ENCODE results near the gene ARRDC2. TPM values are rescaled to one million over a fixed set of nuclear protein-coding genes. Genes with fewer than 3 reads are reported as not detected.

Gene ARRDC2
- total and polyA plus RNA-seq, 2 donors (not counting 1 experiment from before 2014, with no cell fraction given): 131 to 639 TPM

DNA sequence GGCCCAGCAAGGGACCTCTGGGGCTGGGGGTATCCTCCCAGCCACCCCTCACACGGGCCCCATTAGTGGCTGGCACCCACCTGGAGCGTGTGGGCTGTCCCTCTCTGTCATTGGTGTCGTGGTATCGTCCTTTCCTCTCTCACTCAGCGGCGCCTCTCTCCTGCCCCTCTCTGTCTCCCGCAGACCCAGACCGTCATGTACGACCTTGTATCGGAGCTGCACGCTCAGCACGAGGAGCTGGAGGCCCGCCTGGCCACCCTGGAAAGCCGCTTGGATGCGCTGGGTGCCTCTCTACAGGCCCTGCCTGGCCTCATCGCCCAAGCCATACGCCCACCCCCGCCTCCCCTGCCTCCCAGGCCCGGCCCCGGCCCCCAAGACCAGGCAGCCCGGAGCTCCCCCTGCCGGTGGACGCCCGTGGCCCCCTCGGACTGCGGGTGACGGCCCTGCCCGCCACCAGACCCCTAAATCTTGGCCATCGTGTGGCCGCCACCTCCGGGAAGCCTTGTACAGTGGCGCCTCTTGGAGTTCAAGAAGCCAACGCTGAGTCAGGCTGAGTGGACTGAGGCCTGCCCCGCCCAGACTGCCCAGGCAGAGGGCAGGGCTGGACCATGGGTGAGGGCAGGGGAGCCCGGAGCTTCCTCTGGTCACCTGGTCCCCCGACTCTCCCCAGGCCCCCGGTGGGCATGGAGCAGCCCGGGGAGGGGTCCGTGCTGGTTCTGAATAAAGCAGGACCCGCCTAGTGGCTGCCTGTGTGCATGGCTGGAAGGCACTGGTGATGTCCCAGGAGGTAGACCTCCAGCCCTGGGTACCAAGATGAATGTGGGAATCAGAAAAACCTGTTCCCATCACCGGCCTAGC lies 9.8 kb upstream of the ARRDC2 start:
- H3K4me2 ChIP-seq (replicated peaks; ENCODE audit: low read depth, low read length, poor library complexity, severe bottlenecking): no peak overlapping the region
- H3K4me3 ChIP-seq (ENCODE audit: control extremely low read depth in 1 of 5, extremely low read depth in 1 of 5, insufficient read depth in 1 of 5, low read depth in 2 of 5, low read length in 4 of 5): no peak overlapping the region
- H3K9ac ChIP-seq (ENCODE audit: low read length): no peak overlapping the region
- no peak overlapping the region for H2AFZ ChIP-seq (ENCODE audit: insufficient read depth, low read depth, low read length, poor library complexity, severe bottlenecking)
- Mint-ChIP-seq H3K27ac (peak overlapping the region; percentile 10), H3K4me1 (peaks cover 30% of the 10 kb centered on the region), H3K4me3 (no peak overlapping the region), H3K27me3 (no peaks in the 10 kb centered on the region), H3K9me3 (ENCODE audit: insufficient read depth) (no peaks in the 10 kb centered on the region)
- ATAC-seq (ENCODE audit: low read depth) (no peak), DNase-seq (peak; percentile 46)
- H3K27ac ChIP-seq (ENCODE audit: low read length in 2 of 2): no peak overlapping the region
- intact Hi-C loops (cut with micrococcal nuclease): loop anchor here (1.0 kb wide), 2 partner anchors 52 to 139 kb away; partner anchors contain the start of gene RPL18A
- H3K27me3 ChIP-seq (replicated peaks in 1 of 4; ENCODE audit: control extremely low read depth in 1 of 4, control insufficient read depth in 3 of 4, insufficient read depth in 4 of 4, low read length in 3 of 4): no peaks in the 10 kb centered on the region
- H4K20me1 ChIP-seq (ENCODE audit: control insufficient read depth, insufficient read depth, low read length, poor library complexity, severe bottlenecking): peaks cover 6% of the 10 kb centered on the region
- WGBS (ENCODE audit: insufficient coverage): 73% methylated on average over 39 of the region's 41 CpGs
- peaks cover 0 to 5% of the 10 kb centered on the region in 2 experiments for H3K36me3 ChIP-seq (replicated peaks in 1 of 2; ENCODE audit: control extremely low read depth in 1 of 2, control insufficient read depth in 1 of 2, extremely low read depth in 1 of 2, insufficient read depth in 2 of 2, low read length in 1 of 2)
- H3K9me3 ChIP-seq (ENCODE audit: control extremely low read depth in 1 of 3, control insufficient read depth in 2 of 3, insufficient read depth in 1 of 3, low read length in 2 of 3): no peaks in the 10 kb centered on the region
- CTCF ChIA-PET: interaction anchor here (0.7 to 23.7 kb wide), 12 partner anchors 19 to 246 kb away, joined by 3 to 346 read pairs (median 4); partner anchors contain the start of genes CCDC124 and RPL18A
- peaks cover 21 to 36% of the 10 kb centered on the region in 2 donors for H3K4me1 ChIP-seq (ENCODE audit: control insufficient read depth in 2 of 2, insufficient read depth in 2 of 2, low read length in 2 of 2)
- TF ChIP-seq, protein P1, sequence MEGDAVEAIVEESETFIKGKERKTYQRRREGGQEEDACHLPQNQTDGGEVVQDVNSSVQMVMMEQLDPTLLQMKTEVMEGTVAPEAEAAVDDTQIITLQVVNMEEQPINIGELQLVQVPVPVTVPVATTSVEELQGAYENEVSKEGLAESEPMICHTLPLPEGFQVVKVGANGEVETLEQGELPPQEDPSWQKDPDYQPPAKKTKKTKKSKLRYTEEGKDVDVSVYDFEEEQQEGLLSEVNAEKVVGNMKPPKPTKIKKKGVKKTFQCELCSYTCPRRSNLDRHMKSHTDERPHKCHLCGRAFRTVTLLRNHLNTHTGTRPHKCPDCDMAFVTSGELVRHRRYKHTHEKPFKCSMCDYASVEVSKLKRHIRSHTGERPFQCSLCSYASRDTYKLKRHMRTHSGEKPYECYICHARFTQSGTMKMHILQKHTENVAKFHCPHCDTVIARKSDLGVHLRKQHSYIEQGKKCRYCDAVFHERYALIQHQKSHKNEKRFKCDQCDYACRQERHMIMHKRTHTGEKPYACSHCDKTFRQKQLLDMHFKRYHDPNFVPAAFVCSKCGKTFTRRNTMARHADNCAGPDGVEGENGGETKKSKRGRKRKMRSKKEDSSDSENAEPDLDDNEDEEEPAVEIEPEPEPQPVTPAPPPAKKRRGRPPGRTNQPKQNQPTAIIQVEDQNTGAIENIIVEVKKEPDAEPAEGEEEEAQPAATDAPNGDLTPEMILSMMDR (IDR thresholded peaks at IDR 0.05): peak; percentile 37
- TF ChIP-seq EZH2 (IDR thresholded peaks at IDR 0.05; ENCODE audit: borderline replicate concordance, insufficient read depth, low read depth, low read length, poor library complexity, severe bottlenecking): no peak
- POLR2A ChIA-PET: interaction anchor here (0.6 to 1.4 kb wide), 5 partner anchors 10 to 106 kb away, joined by 3 to 5 read pairs (median 3); no protein-coding TSS in a partner anchor
- H3K79me2 ChIP-seq (ENCODE audit: control insufficient read depth, insufficient read depth, low read length): peaks cover 18% of the 10 kb centered on the region

DNA sequence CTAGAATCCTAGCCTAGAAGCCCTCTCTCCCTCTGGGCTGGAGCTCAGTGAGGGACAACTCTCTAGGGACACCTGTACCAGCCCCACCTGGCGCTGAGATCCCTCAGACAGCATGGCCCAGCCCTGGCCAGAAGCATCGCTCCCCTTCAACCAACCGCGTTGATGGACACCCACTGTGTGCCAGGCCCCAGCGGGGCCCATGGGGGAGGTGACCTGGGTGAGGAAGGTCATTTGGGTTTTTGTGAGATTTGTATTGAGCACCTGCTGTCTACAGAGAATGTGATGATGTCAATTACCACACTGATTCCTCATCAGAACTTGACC lies 9.2 kb upstream of the ARRDC2 start:
- no peak for ATAC-seq (ENCODE audit: low read depth)
- H3K4me3 Mint-ChIP-seq: peak overlapping the region; percentile 62
- intact Hi-C loops (cut with micrococcal nuclease): no loop called here

More for the DNA sequence above, 9.2 kb upstream of the ARRDC2 start:
- WGBS (ENCODE audit: insufficient coverage): 91% methylated on average over 4 of the region's 5 CpGs
- ChIA-PET CTCF (interaction anchor here (1.0 to 23.7 kb wide), 6 partner anchors 20 to 139 kb away, joined by 3 to 346 read pairs (median 80); partner anchors contain the start of genes CCDC124 and RPL18A), POLR2A (interaction anchor here (0.6 to 1.4 kb wide), 3 partner anchors 46 to 57 kb away, joined by 3 to 5 read pairs (median 3); no protein-coding TSS in a partner anchor)
- Histone ChIP-seq H3K9ac (ENCODE audit: low read length) (no peak overlapping the region), H4K20me1 (ENCODE audit: control insufficient read depth, insufficient read depth, low read length, poor library complexity, severe bottlenecking) (peaks cover 7% of the 10 kb centered on the region), H3K4me3 (ENCODE audit: control extremely low read depth in 1 of 5, extremely low read depth in 1 of 5, insufficient read depth in 1 of 5, low read depth in 2 of 5, low read length in 4 of 5) (no peak overlapping the region), H3K27me3 (replicated peaks in 1 of 4; ENCODE audit: control extremely low read depth in 1 of 4, control insufficient read depth in 3 of 4, insufficient read depth in 4 of 4, low read length in 3 of 4) (no peaks in the 10 kb centered on the region), H3K36me3 (replicated peaks in 1 of 2; ENCODE audit: control extremely low read depth in 1 of 2, control insufficient read depth in 1 of 2, extremely low read depth in 1 of 2, insufficient read depth in 2 of 2, low read length in 1 of 2) (peaks cover 0 to 5% of the 10 kb centered on the region in 2 experiments), H3K4me2 (replicated peaks; ENCODE audit: low read depth, low read length, poor library complexity, severe bottlenecking) (no peak overlapping the region), H3K9me3 (ENCODE audit: control extremely low read depth in 1 of 3, control insufficient read depth in 2 of 3, insufficient read depth in 1 of 3, low read length in 2 of 3) (no peaks in the 10 kb centered on the region), H3K79me2 (ENCODE audit: control insufficient read depth, insufficient read depth, low read length) (peaks cover 21% of the 10 kb centered on the region), H3K4me1 (ENCODE audit: control insufficient read depth in 2 of 2, insufficient read depth in 2 of 2, low read length in 2 of 2) (peaks cover 22 to 39% of the 10 kb centered on the region in 2 donors), H2AFZ (ENCODE audit: insufficient read depth, low read depth, low read length, poor library complexity, severe bottlenecking) (no peak overlapping the region), H3K27ac (ENCODE audit: low read length in 2 of 2) (no peak overlapping the region)
- TF ChIP-seq EZH2 (IDR thresholded peaks at IDR 0.05; ENCODE audit: borderline replicate concordance, insufficient read depth, low read depth, low read length, poor library complexity, severe bottlenecking): no peak
- TF ChIP-seq, protein P1 (IDR thresholded peaks at IDR 0.05): no peak
- peak overlapping the region; percentile 78 for H3K27ac Mint-ChIP-seq
- no peaks in the 10 kb centered on the region for H3K9me3 Mint-ChIP-seq (ENCODE audit: insufficient read depth)
- peaks cover 31% of the 10 kb centered on the region for H3K4me1 Mint-ChIP-seq
- DNase-seq: peak; percentile 44
- no peaks in the 10 kb centered on the region for H3K27me3 Mint-ChIP-seq

Measured in B cell (primary cell).